HUDEP-2 (cell line): ENCODE data around the gene IQCK.

Source experiments
- DNase-seq, 76 experiments: peaks; one replicate each; lab custom pipeline; 2025; ENCODE audit not compliant: unreplicated experiment in 76 of 76; lab: John Stamatoyannopoulos, UW

IQCK gene

DNA sequence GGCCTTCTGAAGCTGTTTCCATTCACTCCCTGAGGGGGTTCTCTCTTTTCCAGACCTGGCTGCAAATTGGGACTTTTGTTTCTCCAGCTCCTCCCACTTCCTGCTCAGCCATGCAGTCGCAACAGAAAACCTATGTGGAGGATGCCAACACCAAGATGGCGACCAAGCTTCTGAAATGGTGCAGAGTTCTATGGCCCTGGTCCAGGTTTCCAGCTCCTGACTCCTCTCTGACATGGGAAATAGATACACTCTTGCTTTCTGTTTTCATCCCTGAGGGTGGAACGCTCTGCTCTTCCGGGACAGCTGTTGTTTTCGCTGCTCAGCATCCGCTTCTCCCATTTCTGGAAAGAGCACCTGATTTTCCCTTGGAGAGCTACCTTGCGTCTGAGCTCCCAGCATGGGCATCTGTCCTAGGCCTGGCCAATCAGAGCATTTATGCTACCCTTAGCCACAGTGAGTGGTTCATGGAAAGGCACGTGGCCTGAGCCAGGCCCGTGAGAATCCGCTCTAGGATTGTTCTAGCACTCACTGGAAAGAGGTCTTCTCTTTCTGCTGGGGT lies 158.5 kb downstream of the IQCK start:
- DNase-seq: no peak

DNA sequence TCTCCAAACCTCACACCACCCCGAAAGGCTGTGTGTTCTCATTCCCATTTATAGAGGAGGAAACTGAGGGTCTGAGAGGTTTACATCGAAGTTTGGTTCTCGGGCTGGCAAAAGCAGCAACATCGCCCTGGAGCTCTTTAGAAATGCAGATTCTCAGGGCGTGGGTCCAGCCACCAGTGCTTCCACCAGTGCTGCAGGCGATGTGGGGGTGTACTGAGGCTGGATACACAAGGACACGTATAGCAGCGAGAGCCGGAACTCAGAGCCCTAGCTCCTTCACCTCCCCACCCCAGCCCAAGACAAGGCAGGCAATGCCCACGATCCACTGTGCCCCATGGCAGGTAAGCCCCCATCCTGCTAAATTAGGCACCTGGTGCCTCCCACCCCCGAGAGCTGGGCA lies 160.7 kb downstream of the IQCK start:
- DNase-seq: no peak

DNA sequence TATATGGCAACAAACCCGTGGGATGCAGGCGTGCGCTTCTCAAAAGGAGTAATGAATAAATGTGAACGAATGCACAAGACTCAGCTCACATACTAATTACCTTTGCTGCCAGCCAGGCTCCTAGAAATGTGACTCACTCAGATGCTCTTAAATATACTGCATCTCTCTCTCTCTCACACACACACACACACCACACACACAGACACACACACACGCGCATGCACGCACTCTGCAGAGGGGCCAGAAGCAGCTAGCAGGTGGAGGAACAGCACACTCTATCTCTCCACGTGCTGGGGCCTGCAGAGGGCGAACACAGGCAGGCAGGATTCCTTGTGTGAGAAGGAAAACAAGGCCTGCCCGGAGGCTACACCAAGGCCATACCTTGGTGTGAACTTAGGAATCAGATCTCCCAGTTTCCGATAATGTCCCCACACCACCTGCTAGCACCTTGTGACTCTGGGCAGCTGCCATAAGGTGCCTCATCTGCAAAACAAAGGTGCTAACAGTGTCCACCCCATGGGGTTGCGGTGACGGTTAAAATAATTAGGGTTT lies 161.2 kb downstream of the IQCK start:
- peak in 5 of 76 experiments; percentile 3 to 22 (median 6) for DNase-seq

DNA sequence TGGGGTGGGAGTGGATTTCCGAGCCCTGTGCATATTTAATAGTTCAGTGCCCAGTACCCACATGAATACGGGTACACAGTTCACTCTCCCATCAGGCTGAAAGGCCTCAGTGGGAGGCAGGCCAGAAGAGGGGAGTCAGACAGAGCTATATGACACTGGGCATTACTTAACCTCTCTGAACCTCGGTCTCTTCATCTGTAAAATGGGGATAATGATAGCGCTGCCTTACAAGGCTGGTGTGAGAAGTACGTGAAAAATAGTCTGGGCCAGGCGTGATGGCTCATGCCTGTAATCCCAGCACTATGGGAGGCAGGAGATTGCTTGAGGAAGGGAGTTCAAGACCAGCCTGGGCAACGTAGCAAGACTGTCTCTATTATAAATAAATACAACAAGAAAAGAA lies 163.0 kb downstream of the IQCK start:
- DNase-seq: no peak

DNA sequence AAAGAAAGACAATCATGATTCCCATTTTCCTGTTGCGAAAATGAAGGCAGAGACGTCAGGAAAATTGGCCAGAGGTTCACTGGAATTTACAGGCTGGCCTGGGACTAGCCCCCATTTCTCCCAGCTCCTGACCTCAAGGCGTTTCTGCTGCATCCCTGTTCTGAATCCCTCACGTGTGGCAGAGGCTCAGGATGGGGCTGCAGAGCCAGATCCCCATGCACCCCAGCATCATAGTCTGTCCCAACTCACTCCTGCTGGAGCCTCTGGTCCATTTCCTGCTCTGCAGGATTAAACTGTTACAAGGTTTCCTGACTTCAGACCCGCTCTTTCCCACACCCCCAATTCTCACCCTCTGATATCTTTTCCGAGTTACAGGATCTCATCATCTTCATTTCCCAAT lies 163.7 kb downstream of the IQCK start:
- no peak for DNase-seq

DNA sequence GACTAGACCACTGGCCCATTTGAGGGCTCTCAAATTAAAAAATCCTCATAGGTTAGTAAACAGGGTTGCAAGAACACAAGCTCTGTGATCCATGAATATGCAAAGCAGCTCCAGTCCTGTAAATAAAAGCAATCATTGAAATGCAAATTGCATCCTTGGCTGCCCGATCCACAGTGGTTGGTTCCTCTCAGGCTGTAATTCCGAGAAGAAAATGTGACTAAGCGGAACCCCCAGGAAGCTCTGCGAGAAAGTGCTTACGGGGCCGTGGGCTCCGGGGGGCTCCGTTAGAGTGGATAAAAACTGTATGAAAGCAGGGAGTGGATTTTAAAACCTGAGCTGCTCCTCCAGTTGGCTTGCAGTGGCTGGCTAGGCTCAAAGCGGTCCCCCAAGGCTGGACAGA lies 164.1 kb downstream of the IQCK start:
- no peak for DNase-seq

DNA sequence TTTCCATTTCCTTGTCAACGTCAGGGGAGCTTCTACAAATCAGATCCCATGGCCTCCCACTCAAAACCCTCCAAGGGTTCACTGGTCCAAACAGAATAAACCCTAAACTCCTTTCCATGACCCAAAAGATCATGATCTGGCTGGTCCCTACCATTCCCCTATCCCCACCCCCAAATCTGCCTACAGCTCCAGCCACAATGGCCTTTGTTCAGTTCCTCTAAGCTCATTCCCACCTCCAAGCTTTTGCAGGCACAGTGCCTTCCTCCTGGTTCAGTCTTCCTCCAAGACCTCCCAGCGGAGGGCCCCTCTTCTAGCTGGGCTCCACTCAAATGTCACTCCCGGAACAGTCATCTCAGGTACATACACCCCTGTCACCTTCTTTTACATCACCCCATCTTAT lies 164.6 kb downstream of the IQCK start:
- DNase-seq: no peak

DNA sequence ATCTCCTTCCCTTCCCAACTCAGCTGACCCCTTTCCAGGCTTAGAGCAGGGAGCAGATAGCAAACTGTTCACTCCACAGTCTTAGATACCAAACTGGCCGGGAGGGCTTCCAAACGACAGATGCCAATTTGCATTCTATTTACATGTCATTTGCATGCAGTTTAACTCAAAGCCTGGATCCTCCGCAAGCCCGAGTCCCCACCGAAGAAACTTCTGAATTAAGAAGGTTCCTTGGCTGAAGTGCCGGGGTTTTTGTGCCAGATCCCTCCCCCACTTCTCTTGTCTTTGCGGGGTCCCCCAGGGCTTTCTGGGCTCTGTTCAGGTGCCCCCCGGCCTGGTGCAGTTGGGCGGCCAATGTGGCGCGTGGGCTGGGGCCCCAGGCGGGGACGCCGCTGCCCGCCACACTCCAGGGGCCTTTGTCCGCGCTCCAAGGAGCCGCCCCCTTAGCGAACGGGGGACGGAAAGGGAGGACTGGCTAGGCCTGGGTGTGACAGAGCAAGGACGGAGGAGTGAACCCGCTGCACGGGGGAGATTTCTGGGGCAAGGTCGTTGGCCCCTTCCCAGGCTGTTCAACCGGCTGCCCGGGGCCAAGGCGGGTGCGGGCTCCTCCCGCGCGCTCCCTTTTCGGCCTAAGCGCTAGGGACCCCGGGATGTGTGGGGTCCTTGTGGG lies 165.4 kb downstream of the IQCK start:
- peak in 34 of 76 experiments; percentile 3 to 64 (median 24) for DNase-seq

DNA sequence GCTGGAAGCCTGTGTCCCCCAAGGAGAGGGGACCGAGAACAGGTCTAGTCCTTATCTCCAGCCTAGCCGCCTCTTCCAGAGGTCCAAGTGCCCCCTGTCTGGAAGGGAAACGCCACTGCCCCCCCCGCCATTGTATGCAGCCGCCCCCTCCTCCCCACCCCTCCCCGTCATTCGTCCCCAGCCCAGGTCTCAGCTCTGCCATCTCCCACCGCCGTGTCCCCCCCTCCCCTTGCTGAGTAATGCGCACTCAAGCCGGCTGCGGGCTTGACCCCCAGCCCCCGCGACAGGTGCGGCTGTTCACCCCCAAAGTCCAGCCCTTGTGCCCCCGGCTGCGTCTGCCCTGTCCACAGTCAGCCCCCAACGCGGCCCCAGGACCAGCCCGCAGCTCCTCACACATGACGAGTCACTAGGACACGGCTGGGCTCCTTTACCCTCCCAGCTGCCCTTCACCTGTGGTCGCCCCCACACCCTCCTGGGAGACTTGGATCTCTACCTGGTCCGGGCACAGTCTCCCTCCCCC lies 166.0 kb downstream of the IQCK start:
- DNase-seq: peak in 1 of 76 experiments; percentile 38

DNA sequence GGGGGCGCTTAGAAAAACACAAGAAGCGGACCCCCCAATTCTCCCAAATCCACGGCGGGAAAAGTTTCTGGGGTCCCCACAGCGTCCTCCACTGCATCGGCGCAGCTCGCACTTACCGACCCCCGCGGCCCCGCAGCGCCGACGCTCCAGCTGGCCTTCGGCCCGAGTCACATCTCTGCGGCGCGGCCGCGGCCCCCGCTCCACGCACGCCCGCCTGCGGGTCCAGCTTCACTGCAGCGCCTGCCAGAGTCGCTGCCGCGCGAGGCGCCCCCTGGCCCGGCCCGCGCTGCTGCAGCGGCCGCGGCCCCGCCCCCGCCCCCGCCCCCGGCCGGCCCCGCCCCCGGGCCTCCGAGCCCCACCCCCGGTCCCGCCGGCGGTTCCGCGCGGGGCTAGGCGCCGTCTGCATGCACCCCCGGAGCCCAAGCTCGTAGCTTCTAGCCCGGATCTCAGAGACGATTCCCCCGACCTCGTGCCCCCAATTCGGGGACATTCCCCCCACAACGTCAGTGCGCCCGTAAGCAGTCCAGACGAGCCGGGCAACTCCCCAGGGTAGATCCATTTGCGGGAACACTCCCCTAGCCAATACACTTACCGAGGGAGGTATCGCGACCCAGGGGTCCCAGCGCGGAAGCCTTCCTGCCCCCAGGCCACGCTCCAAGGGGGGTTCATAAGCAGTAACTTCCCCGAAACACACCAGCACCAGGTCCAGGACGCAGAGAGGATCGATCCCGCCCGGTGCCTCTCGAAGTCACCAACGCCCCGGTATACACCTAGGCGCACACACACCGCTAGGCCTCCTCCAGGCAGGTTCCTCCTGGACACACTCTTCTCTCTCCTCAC lies 166.8 kb downstream of the IQCK start, which contains the start of gene GPRC5B:
GPRC5B (minus strand) TSS at position 238 of the 840 bp plus-strand sequence. CDS start 12,003 bp downstream, outside the sequence.
- DNase-seq: peak in 24 of 76 experiments; percentile 4 to 54 (median 22)

DNA sequence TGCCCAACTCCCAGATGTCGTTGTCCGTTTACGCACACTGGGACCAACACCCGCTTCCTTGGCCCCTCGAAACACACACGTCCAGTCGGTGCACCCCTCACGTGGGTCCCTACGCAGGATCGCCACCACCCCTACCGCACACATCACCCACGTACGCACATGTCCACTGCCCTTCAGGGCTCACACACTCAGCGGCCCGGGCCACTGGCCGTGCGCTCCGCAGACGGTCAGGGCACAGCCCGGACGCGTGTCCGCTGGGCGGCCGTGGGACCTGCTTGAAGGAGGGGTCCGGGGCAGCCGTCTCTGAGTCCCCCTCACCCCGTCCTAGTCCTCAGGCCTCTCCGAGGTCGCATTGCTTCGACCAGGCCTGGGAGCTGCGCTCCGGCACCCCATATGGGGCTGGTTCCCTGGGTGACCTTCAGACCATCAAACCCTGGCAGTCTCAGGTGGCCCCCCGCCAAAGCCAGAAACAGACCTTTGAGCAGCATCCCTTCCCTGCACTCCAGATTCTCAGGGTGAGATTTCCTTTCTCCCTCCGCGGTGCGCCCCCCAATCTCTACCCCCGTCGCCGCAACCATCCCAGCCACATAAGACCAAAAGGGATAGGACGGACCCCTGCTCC lies 167.5 kb downstream of the IQCK start:
- DNase-seq: no peak

DNA sequence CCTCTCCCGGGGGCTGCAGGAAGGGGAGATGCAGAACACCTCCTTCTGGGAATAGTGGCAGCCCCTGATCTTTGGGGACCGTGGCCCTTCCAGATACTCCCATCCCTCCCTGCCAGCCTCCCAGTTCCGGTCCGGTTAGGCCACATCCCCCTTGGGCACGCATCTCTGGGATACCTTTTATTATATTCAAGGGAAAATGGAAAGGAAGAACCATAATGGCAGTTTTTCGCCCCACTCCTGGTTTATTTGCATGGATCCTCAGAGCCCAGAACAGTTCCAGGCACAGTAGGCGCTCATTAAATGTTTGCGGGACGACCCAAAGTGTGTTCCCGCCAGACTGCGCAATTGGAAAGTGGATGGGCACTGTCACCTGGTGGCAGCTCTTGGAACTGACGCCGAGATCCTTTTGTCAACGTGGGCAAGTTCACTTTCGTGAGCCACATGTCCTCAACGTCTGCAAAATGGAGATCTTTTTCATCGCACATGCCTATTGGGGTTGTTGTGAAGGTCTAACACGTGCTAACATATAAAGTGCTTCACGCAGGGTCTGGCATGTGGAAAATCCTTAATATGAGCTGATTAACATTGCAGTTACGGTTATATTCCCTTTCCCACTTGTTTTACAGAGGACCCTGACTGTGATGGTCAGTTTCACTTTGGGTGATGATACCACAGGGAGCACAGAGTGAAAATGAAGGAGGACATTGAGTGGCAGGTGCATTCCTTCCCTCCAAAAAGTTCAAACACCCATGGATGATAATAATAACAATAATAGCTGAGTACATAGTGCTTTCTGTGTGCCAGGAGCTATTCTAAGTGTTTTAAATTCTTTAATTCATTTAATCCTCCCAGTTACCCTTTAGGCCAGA lies 168.2 kb downstream of the IQCK start:
- peak in 71 of 76 experiments; percentile 12 to 85 (median 62) for DNase-seq

DNA sequence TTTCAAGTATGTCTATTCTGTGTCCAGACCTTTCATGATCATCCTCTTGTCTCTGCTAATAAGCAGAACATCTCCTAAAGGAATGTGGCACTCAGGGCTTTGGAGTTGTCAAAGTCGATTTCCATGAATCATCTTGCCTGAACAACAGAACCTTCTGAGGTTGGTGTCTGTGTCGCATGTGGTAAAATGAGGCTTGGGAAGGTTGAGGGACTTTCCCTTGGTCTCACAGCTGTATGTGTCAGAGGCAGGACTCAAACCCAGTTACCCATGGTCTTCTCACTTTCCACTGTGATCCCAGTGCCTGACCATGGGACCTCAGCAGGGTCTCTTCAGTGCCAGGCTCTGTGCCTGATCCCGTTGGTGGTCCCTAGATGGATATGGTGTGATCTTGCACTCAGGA lies 170.8 kb downstream of the IQCK start:
- DNase-seq: no peak

DNA sequence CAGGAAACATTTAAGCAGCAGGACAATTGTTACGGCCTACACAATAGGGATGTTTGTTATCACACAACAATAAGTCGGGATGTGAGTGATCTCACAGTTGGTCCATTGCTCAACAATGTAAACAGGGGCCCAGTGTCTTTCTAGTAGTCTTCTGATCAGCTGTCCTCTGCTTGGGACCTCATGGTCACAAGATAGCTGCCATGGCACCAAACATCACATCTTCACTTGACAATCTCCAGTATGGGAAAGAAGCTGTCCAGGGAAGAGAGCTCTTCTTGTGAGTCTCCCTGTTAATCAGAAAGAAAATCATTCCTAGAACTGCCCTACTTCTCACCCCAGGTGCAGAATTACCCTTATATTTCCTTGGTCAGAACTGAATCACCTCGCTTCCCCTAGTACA lies 172.8 kb downstream of the IQCK start:
- DNase-seq: no peak

DNA sequence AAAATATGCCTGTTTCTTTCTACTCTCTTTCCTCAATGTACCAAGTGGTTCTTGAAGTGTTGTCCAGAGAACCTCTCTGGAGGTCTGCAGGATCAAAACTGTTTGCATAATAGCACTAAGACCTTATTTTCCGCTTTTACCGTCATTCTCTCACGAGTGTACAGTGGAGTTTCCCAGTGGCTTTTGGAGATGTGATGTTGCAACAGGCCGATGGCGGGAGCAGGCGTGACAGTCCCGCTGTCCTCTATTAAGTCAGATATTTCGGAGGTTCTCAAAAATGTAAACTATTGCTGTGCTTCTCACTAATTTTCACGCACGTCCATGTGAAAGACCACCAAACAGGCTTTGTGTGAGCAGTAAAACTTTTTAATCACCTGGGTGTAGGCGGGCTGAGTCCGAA lies 174.8 kb downstream of the IQCK start:
- DNase-seq: no peak

DNA sequence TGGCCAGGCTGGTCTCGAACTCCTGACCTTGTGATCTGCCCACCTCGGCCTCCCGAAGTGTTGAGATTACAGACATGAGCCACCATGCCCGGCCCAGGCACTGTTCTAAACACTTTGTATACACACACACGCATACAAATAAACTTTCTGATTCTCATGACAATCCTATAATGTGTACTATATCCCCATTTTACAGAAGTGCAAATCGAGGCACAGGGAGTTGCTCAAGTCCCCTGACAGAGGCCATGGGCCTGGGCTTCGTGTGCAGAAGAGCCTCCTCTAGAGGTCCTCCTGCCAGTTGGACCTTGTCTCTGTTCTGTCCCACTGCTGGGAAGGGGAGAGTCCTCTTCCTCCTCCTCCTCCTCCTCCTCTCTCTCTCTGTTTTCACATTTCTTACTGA lies 176.5 kb downstream of the IQCK start:
- DNase-seq: no peak

DNA sequence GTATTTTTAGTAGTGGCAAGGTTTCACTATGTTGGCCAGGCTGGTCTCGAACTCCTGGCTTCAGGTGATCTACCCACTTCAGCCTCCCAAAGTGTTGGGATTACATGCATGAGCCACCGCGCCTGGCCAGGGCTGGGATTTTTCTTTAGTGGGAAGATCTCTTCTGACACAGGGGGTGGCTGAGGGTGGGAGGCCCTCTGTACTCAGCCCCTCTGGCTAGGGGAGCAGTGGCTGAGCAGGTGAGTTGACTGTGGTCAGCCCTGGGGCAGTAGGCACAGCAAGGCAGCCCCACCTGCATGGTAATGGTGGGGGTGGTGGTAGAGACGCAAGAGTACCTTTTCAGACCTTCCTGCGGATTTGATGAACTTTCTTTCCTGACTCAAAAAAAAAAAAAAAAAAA lies 178.9 kb downstream of the IQCK start:
- no peak for DNase-seq

DNA sequence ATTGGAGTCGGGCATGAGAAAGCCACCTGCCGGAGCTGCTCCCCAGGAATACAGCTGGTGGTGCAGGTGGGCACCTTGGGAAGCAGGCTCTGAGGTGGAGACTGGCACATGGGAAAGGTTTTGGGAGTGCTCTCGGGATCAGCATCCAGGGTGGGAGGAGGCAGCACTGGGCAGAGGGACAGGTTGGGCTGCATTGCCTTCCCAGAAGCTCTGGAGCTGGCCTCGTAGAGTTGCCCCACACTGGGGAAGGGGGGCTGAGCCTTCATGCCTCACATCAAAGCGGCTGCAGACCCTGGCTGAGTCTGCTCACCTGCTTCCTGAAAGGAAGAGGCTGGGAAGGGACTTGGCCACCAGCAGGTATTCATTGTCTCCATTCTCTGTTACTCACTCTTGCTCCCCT lies 180.1 kb downstream of the IQCK start:
- DNase-seq: no peak

DNA sequence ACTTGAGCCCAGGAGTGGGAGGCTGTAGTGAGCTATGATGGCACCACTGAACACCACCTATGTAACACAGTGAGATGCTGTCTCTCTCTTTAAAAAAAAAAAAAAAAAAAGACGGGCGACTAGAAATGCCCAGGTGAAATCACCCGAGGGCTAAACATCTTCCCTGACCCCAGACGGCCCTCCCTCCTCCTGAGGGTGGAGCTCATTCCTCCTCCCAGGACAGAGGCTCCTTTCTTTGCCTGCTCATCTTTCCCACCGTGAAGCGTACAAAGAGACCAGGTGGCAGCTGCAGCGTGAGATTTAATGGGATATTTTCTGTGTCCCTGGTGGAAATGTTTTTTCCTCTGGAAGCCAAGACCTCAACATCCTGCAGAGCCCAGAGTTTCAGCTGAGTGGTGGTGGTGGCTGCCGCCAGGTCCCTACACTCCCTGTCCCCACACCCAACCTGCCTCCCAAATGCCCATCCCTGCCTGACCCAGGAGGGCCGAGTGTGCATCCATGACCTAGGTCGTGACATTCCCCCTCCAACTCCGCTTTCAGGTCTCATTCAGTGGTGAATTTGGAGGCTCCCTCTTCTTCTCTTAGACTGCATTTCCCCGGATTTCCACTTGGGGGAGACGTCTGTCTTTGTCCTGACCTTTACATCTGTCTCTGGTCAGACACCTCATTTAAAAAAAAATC lies 181.0 kb downstream of the IQCK start:
- peak in 37 of 76 experiments; percentile 1 to 59 (median 15) for DNase-seq
